GM12878 (cell line): ENCODE measurements around the gene DNAH3. TPM values are rescaled to one million over a fixed set of nuclear protein-coding genes. Genes with fewer than 3 reads are reported as not detected.
"Not testable (repeated sequence)": the region's sequence is repeated elsewhere in the genome, so short reads cannot be mapped to it uniquely, and the experiment has no call there.

ENCODE experiments used
- ATAC-seq: fragments of 200-7000 bp; cut with Tn5 transposase; 3 replicates; pipeline ENCODE4 v1.9.1; 2020; ENCODE audit warnings: mild to moderate bottlenecking, moderate library complexity
- BruUV-seq: library from RNA; stranded (reverse); fragments of 400-500 nt; replicated peaks from 2 replicates; lab custom pipeline; 2021; lab: Mats Ljungman, UMichigan
- CTCF ChIA-PET: fragments of 300-600 bp; sonication (Branson Sonifier 250); formaldehyde crosslinking; extraction: SDS; loops from one replicate; lab custom pipeline; 2021; ENCODE audit warnings: inconsistent platforms; lab: Yijun Ruan, JAX
- POLR2A ChIA-PET: fragments of 350-600 bp; formaldehyde crosslinking; extraction: SDS; loops from one replicate; lab custom pipeline; 2021; ENCODE audit warnings: inconsistent platforms; lab: Charles Lee
- RAD21 ChIA-PET: fragments of 300-600 bp; sonication (Branson Sonifier 250); formaldehyde crosslinking; loops from one replicate; lab custom pipeline; 2023; ENCODE audit warnings: antibody characterized with exemption; ENCODE audit not compliant: unreplicated experiment; lab: Charles Lee
- SMC1A ChIA-PET: fragments of 300-600 bp; sonication (Branson Sonifier 250); formaldehyde crosslinking; loops from one replicate; lab custom pipeline; 2023; ENCODE audit not compliant: unreplicated experiment, uncharacterized antibody; lab: Charles Lee
- DNase-seq: peaks from one replicate; pipeline ENCODE4 v3.0.0-alpha.2; 2011; ENCODE audit warnings: low read depth, low spot score
- FAIRE-seq: peaks from 3 replicates; lab custom pipeline; 2011; peaks lifted over from hg19 to GRCh38; lab: Jason Lieb, UNC
- H2AFZ ChIP-seq: 2 replicates; pipeline ENCODE4 v1.6.0; 2011; ENCODE audit warnings: low read depth, low read length, control low read depth; ENCODE audit not compliant: control insufficient read depth
- H3K27ac ChIP-seq: 2 replicates; pipeline ENCODE4 v1.5.1; 2011; ENCODE audit warnings: control low read depth; ENCODE audit not compliant: control insufficient read depth, insufficient read depth
- H3K27me3 ChIP-seq, 2 experiments: replicated peaks in 1 of 2; 2 replicates each; pipeline versions ENCODE4 v1.6.0 to v1.6.1; 2011; ENCODE audit warnings: low read length in 1 of 2; ENCODE audit not compliant: control insufficient read depth in 2 of 2, insufficient read depth in 2 of 2
- H3K36me3 ChIP-seq, 2 experiments: 2 replicates each; pipeline ENCODE4 v1.5.1; 2011; ENCODE audit warnings: low read length in 1 of 2; ENCODE audit not compliant: control insufficient read depth in 2 of 2, insufficient read depth in 2 of 2
- H3K4me1 ChIP-seq: 2 replicates; pipeline ENCODE4 v1.6.1; 2011; ENCODE audit warnings: mild to moderate bottlenecking, low read length, moderate library complexity, mixed read lengths; ENCODE audit not compliant: control insufficient read depth, insufficient read depth
- H3K4me2 ChIP-seq: 2 replicates; pipeline ENCODE4 v1.6.0; 2011; ENCODE audit warnings: control low read depth; ENCODE audit not compliant: control insufficient read depth, insufficient read depth
- H3K4me3 ChIP-seq: fragments of 200-600 bp; sonication (generic); 2 replicates; pipeline ENCODE4 v1.5.1; 2016
- H3K79me2 ChIP-seq: 2 replicates; pipeline ENCODE4 v1.6.0; 2011; ENCODE audit warnings: low read length; ENCODE audit not compliant: control insufficient read depth, insufficient read depth
- H3K9ac ChIP-seq: 2 replicates; pipeline ENCODE4 v1.8.0; 2011; ENCODE audit warnings: low read length, control low read depth, mixed read lengths; ENCODE audit not compliant: control insufficient read depth, insufficient read depth
- H3K9me3 ChIP-seq: replicated peaks from 3 replicates; pipeline ENCODE4 v1.5.1; 2011; ENCODE audit warnings: mild to moderate bottlenecking, low read length; ENCODE audit not compliant: control insufficient read depth, insufficient read depth
- H4K20me1 ChIP-seq: 2 replicates; pipeline ENCODE4 v1.6.0; 2011; ENCODE audit not compliant: control insufficient read depth, insufficient read depth
- ETV6 ChIP-seq, 2 experiments: fragments of 450-650 bp in 1 of 2; IDR thresholded peaks in 1 of 2; conservative IDR thresholded peaks in 1 of 2; 2 replicates each; pipeline ENCODE4 v1.6.1; 2014; ENCODE audit warnings: antibody characterized with exemption in 1 of 2, borderline replicate concordance in 1 of 2, low read depth in 1 of 2, mild to moderate bottlenecking in 1 of 2, moderate library complexity in 1 of 2
- MEF2A ChIP-seq: IDR thresholded peaks from 2 replicates; pipeline ENCODE4 v1.6.1; 2011; ENCODE audit warnings: low read depth, mild to moderate bottlenecking, low read length, moderate library complexity; ENCODE audit not compliant: insufficient read depth
- NBN ChIP-seq: fragments of 450-650 bp; IDR thresholded peaks from 2 replicates; pipeline ENCODE4 v1.6.1; 2016
- USF1 ChIP-seq: IDR thresholded peaks from 2 replicates; pipeline ENCODE4 v1.6.1; 2011; ENCODE audit warnings: borderline replicate concordance, low read depth, mild to moderate bottlenecking, moderate library complexity, mixed read lengths, low read length; ENCODE audit not compliant: insufficient read depth; ENCODE audit errors: extremely low read length
- WRNIP1 ChIP-seq: IDR thresholded peaks from 2 replicates; pipeline ENCODE4 v1.6.1; 2011; ENCODE audit warnings: low read depth, low read length, improper control_type of control experiment, borderline replicate concordance
- WGBS: methylation state at CpG from one replicate; pipeline ENCODE4 v1.1.6; 2016; ENCODE audit warnings: low lambda C conversion rate; ENCODE audit not compliant: insufficient replicate concordance, insufficient coverage; ENCODE audit errors: missing lambda C conversion rate; 5-methylcytosine and 5-hydroxymethylcytosine counted together
- in situ Hi-C: fragments of 300-500 bp; cut with MboI; formaldehyde crosslinking; loops from 9 replicates; pipeline ENCODE4 v1.14.3; 2018; ENCODE audit warnings: mixed read lengths
- intact Hi-C: fragments of 100-400 bp; cut with micrococcal nuclease; formaldehyde crosslinking; loops from one replicate; pipeline ENCODE4 v1.14.2; 2022; ENCODE audit not compliant: unreplicated experiment
- polyA plus RNA-seq, 11 experiments: library from polyadenylated mRNA; depleted of rRNA in 4 of 11; unstranded in 6 of 11; stranded (reverse) in 5 of 11; fragments of >200 nt; fragmentation: Nextera tagmentation in 4 of 11; fragmentation: Illumina TruSeq in 1 of 11; extraction: Ambion mirVana in 4 of 11; extraction: Trizol in 1 of 11; gene quantifications; 1 replicate in 1 of 11; 2 replicates in 10 of 11; pipeline versions ENCODE4 v1.2.1 to v1.2.3, GENCODE V29; 2011 to 2016; ENCODE audit warnings: inconsistent platforms in 2 of 11, missing spikeins in 2 of 11, low read depth in 1 of 11
- total RNA-seq, 4 experiments: library from RNA; depleted of rRNA in 3 of 4; stranded (reverse); fragments of >200 nt in 3 of 4; fragmentation: Illumina TruSeq in 1 of 4; extraction: Trizol in 1 of 4; gene quantifications; 2 replicates each; pipeline versions ENCODE4 v1.2.1 to v1.2.3, GENCODE V29; 2013 to 2021
- TF ChIP-seq, protein P1 (sequence below): fragments of 450-650 bp; IDR thresholded peaks from 2 replicates; pipeline ENCODE4 v1.6.1; 2016; ENCODE audit warnings: mild to moderate bottlenecking, moderate library complexity, borderline replicate concordance

Gene DNAH3
- total and polyA plus RNA-seq, 10 of the 15 experiments (the other 5 are each of a cell fraction or from before 2014, with no cell fraction given) = under 0.01 to 0.04 (median 0.04) TPM; not detected in 5

GRCh38 chr16:21097151-21097550 lies 53.5 kb downstream of the DNAH3 start (continued):
- TF ChIP-seq USF1 (no peak), NBN (no peak), WRNIP1 (no peak), ETV6 (conservative IDR thresholded peaks at IDR 0.05 in 1 of 2, IDR thresholded peaks at IDR 0.05 in 1 of 2; ENCODE audit: borderline replicate concordance in 1 of 2, low read depth in 1 of 2) (no peak), MEF2A (no peak)
- TF ChIP-seq, protein P1, sequence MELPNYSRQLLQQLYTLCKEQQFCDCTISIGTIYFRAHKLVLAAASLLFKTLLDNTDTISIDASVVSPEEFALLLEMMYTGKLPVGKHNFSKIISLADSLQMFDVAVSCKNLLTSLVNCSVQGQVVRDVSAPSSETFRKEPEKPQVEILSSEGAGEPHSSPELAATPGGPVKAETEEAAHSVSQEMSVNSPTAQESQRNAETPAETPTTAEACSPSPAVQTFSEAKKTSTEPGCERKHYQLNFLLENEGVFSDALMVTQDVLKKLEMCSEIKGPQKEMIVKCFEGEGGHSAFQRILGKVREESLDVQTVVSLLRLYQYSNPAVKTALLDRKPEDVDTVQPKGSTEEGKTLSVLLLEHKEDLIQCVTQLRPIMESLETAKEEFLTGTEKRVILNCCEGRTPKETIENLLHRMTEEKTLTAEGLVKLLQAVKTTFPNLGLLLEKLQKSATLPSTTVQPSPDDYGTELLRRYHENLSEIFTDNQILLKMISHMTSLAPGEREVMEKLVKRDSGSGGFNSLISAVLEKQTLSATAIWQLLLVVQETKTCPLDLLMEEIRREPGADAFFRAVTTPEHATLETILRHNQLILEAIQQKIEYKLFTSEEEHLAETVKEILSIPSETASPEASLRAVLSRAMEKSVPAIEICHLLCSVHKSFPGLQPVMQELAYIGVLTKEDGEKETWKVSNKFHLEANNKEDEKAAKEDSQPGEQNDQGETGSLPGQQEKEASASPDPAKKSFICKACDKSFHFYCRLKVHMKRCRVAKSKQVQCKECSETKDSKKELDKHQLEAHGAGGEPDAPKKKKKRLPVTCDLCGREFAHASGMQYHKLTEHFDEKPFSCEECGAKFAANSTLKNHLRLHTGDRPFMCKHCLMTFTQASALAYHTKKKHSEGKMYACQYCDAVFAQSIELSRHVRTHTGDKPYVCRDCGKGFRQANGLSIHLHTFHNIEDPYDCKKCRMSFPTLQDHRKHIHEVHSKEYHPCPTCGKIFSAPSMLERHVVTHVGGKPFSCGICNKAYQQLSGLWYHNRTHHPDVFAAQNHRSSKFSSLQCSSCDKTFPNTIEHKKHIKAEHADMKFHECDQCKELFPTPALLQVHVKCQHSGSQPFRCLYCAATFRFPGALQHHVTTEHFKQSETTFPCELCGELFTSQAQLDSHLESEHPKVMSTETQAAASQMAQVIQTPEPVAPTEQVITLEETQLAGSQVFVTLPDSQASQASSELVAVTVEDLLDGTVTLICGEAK = no peak

GRCh38 chr16:21094719-21095118 lies 55.9 kb downstream of the DNAH3 start:
- H3K4me1 ChIP-seq, H4K20me1 ChIP-seq, H3K9ac ChIP-seq, DNase-seq, POLR2A ChIA-PET, SMC1A ChIA-PET, H3K36me3 ChIP-seq, BruUV-seq, ATAC-seq, H3K9me3 ChIP-seq, RAD21 ChIA-PET, H3K27ac ChIP-seq, FAIRE-seq, intact Hi-C loops, H3K4me2 ChIP-seq, H3K27me3 ChIP-seq, in situ Hi-C loops, H2AFZ ChIP-seq, H3K4me3 ChIP-seq, H3K79me2 ChIP-seq, CTCF ChIA-PET: not testable (repeated sequence)
- WGBS = 35% methylated on average over 2 of the region's 2 CpGs
